Breast epithelium (tissue), 4 donors: Measurements from ENCODE around the gene PSG6. TPM values are rescaled to one million over a fixed set of nuclear protein-coding genes. Genes with fewer than 3 reads are reported as not detected.
"Not testable (repeated sequence)": the region's sequence is repeated elsewhere in the genome, so short reads cannot be mapped to it uniquely, and the experiment has no call there.

Experiments used
- DNase-seq, 2 donors: peaks; one replicate each; pipeline ENCODE4 v3.0.0-alpha.2; 2019; ENCODE audit warnings: low spot score in 2 of 2
- H3K27ac ChIP-seq, 2 donors: fragments of 200-600 bp; sonication (generic) in 1 of 2; one replicate each; pipeline ENCODE4 v1.5.1; 2016 to 2019; ENCODE audit warnings: mild to moderate bottlenecking in 1 of 2
- H3K27me3 ChIP-seq, 2 donors: fragments of 200-600 bp; sonication (generic) in 1 of 2; one replicate each; pipeline versions ENCODE4 v1.5.1 to v1.6.0; 2017 to 2019; ENCODE audit warnings: control low read depth in 1 of 2, mild to moderate bottlenecking in 1 of 2
- H3K36me3 ChIP-seq: fragments of 200-600 bp; one replicate; pipeline ENCODE4 v1.5.1; 2019
- H3K4me1 ChIP-seq, 2 donors: fragments of 200-600 bp; sonication (generic); one replicate each; pipeline ENCODE4 v1.5.1; 2016 to 2019; ENCODE audit warnings: control low read depth in 1 of 2
- H3K4me3 ChIP-seq, 3 donors: fragments of 200-600 bp; sonication (generic); 1 replicate in 2 of 3; 2 replicates in 1 of 3; pipeline ENCODE4 v1.5.1; 2016 to 2019; ENCODE audit warnings: mild to moderate bottlenecking in 3 of 3, moderate library complexity in 2 of 3
- H3K9me3 ChIP-seq, 2 donors: fragments of 200-600 bp; sonication (generic) in 1 of 2; one replicate each; pipeline ENCODE4 v1.5.1; 2016 to 2019; ENCODE audit warnings: control low read depth in 1 of 2
- POLR2A ChIP-seq: fragments of 450-650 bp; IDR thresholded peaks from one replicate; pipeline ENCODE4 v1.6.1; 2016; ENCODE audit warnings: antibody characterized with exemption, mild to moderate bottlenecking, moderate library complexity
- POLR2AphosphoS5 ChIP-seq, 3 donors: sonication (generic); formaldehyde crosslinking; IDR thresholded peaks; one replicate each; pipeline ENCODE4 v1.6.1; 2017; ENCODE audit warnings: antibody characterized with exemption in 3 of 3
- intact Hi-C: fragments of 100-400 bp; cut with DNase I; formaldehyde crosslinking; loops from one replicate; pipeline ENCODE4 v1.15.1; 2023; ENCODE audit warnings: low total_unique reads
- total RNA-seq, 3 donors: library from RNA; depleted of rRNA; stranded (reverse); fragments of >200 nt; gene quantifications; one replicate each; pipeline ENCODE4 v1.1.0, GENCODE V29; 2016
- TF ChIP-seq, protein P1 (sequence below), 3 donors: fragments of 450-650 bp; IDR thresholded peaks; one replicate each; pipeline ENCODE4 v1.5.1; 2016 to 2017; ENCODE audit warnings: antibody characterized with exemption in 3 of 3, mild to moderate bottlenecking in 3 of 3, moderate library complexity in 3 of 3

PSG6 gene
- total RNA-seq, 3 donors from 2014 or later, result not detected

DNA sequence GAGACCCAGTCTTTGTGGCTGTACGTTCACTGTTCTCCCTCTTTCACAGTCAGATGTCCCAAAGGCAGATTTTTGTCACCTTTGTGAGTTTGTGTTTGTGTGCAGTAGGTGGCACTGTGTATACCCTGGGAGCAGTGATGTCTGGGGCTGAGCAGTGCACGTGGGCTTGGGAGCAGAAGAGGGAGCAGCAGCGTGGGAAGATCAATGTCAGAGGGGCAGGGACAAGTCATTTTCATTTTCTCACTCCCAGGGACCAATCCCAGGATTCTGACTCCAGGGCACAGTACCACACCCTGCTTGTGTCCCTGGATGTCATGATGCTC lies 2.0 kb upstream of the PSG6 start:
- intact Hi-C loops, result no loop called here
- Histone ChIP-seq H3K4me1 (no peaks in the 10 kb centered on the region), H3K9me3 (no peaks in the 10 kb centered on the region), H3K27me3 (no peaks in the 10 kb centered on the region), H3K36me3 (no peaks in the 10 kb centered on the region), H3K4me3 (no peak overlapping the region), H3K27ac (no peak overlapping the region)
- TF ChIP-seq POLR2A (no peak), POLR2AphosphoS5 (IDR thresholded peaks at IDR 0.05) (no peak)
- TF ChIP-seq, protein P1, sequence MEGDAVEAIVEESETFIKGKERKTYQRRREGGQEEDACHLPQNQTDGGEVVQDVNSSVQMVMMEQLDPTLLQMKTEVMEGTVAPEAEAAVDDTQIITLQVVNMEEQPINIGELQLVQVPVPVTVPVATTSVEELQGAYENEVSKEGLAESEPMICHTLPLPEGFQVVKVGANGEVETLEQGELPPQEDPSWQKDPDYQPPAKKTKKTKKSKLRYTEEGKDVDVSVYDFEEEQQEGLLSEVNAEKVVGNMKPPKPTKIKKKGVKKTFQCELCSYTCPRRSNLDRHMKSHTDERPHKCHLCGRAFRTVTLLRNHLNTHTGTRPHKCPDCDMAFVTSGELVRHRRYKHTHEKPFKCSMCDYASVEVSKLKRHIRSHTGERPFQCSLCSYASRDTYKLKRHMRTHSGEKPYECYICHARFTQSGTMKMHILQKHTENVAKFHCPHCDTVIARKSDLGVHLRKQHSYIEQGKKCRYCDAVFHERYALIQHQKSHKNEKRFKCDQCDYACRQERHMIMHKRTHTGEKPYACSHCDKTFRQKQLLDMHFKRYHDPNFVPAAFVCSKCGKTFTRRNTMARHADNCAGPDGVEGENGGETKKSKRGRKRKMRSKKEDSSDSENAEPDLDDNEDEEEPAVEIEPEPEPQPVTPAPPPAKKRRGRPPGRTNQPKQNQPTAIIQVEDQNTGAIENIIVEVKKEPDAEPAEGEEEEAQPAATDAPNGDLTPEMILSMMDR (IDR thresholded peaks at IDR 0.05), result no peak
- DNase-seq, result no peak

DNA sequence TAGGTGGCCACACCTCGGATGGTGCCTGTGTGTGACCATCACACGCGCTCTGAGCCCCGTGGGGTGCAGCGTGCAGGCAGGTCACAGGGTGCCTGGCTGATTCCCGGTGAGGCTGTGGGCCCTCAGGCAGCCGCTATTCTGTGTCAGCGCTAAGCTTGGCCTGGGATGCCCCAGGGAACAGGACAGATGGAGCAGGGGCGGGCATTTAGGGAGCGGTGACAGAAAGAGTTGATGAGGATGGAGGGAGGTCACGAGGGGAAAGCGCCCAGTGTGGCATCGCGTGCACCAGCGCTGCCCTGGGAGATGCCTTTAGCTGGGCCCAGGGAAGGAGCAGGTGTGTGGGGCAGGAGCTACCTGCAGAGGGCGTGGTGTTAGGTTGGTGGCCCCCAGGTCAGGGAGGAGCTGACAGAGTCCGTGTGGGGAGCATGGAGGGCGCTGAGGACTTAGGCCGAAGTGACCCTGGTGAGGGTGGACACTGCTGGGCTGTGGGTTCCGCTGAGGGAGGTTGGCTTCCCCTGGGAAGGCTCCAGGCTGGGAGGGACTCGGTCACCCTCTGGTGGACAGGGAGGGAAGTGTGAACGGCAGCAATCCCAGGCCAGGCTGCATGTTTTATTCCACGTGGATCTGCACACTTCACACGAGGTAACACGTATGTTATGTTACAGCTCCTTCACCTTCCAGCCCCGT lies 1.5 kb upstream of the PSG6 start:
- H3K9me3 ChIP-seq, H3K36me3 ChIP-seq, H3K27ac ChIP-seq, DNase-seq, H3K4me1 ChIP-seq, H3K4me3 ChIP-seq, H3K27me3 ChIP-seq, intact Hi-C loops: not testable (repeated sequence)

DNA sequence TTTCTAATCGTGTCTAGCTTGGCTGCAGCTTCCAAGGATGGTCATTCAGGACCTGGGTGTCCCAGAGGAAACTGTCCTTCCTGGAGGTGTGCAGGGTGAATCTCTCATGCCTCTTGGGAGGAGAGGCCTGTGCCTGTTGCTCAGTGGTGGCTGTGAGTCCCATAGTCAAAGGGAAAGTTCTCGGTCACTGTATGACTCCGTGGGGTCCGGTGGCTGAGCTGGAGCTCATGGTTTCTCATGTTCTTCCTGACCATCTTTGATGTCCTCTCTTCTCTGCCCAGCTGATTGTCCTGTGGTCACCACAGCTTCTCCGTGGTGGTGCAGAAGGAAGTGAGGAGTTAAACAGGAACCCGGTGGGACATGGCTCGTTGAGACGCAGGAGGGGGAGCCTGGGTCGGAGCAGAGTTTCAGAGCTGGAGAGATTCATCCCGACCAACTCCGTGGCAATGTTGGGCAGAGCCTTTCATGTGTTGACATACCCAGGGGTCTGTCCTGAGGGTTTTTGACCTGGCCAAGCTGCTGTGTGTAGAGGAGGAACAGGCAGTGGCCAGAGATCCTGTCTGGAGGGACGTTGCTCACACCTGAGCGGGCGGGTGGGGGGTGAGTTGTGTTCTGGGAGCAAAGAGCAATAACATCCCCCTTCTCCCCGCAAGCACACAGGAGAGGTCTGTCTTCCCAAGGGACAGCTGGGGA lies 829 bp upstream of the PSG6 start:
- H3K9me3 ChIP-seq, H3K27me3 ChIP-seq, intact Hi-C loops, H3K4me1 ChIP-seq, DNase-seq, H3K36me3 ChIP-seq, H3K4me3 ChIP-seq, H3K27ac ChIP-seq: not testable (repeated sequence)

DNA sequence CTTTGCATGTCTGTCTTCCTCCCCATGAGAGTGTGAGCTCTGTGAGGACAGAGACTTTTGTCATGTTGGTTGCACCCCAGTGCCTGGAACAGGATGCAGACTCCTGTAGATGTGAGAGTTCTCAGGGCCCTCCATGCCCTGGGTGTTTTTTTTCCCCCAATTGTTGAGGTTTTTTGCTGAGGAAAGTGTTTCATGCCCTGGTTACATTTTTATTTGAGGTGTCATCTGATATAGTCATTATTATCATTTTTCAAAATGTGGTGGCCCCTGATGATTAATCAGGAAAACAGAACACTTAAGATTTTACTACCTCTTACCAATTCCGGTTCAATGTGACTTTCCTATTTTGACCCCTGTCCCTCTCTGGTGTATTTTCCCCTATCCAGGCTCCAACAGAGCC lies 763 bp downstream of the PSG6 start:
- H3K27me3 ChIP-seq, H3K4me3 ChIP-seq, H3K36me3 ChIP-seq, DNase-seq, intact Hi-C loops, H3K9me3 ChIP-seq, H3K27ac ChIP-seq, H3K4me1 ChIP-seq: not testable (repeated sequence)

DNA sequence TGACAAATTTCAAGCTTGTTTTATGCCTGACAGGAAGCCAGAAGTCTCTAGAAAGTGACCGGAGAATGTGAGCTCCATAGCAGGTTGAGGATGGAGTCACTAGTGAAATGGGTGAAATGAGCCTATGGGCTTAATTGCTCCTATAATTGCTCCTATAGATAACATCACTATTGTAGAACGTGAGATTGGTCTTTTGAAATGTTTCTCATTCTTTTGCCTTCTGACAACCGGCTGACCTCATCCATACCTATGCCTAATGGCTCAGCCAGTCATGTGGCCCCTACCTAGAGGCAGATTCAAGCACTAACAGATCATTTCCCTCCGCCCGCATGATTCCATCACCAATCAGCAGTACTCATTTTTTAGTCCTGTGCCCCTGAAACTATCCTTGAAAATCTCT lies 4.2 kb downstream of the PSG6 start:
- DNase-seq, H3K27me3 ChIP-seq, intact Hi-C loops, H3K4me3 ChIP-seq, H3K9me3 ChIP-seq, H3K27ac ChIP-seq, H3K4me1 ChIP-seq, H3K36me3 ChIP-seq: not testable (repeated sequence)

DNA sequence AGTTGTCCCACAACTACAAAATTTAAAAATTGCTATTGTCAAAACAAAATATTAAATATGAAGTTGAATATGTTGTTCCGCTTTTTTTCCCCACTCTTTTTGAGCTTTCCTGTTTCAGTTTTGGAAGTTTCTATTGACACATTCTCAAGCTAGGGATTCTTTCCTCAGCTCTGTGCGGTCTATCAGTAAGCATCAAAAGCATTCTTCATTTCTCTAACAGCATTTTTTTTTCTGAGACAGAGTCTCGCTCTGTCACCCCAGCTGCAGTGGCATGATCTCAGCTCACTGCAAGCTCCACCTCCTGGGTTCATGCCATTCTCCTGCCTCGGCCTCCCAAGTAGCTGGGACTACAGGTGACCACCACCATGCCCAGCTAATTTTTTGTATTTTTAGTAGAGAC lies 4.8 kb downstream of the PSG6 start:
- H3K27ac ChIP-seq, DNase-seq, H3K36me3 ChIP-seq, H3K27me3 ChIP-seq, H3K9me3 ChIP-seq, intact Hi-C loops, H3K4me3 ChIP-seq, H3K4me1 ChIP-seq: not testable (repeated sequence)

DNA sequence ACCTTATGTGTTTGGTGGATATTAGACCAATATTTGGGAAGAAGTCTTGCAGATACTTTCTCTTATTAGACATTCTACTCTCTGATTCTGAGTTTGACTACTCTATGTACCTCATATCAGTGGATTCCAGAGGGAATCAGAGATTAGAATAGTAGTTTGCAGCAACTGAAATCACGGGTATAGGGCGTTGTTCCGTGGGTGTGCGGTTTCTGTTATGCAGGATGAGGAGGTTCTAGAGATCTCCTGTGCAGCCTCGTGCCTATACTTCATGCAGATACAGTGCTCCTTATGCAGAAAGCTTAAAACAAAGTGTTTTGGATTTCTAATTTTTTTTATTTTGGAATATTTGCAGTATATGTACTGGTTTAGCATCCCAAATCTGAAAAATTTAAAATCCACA lies 6.0 kb downstream of the PSG6 start:
- H3K27me3 ChIP-seq, H3K9me3 ChIP-seq, intact Hi-C loops, DNase-seq, H3K36me3 ChIP-seq, H3K4me1 ChIP-seq, H3K27ac ChIP-seq, H3K4me3 ChIP-seq: not testable (repeated sequence)

DNA sequence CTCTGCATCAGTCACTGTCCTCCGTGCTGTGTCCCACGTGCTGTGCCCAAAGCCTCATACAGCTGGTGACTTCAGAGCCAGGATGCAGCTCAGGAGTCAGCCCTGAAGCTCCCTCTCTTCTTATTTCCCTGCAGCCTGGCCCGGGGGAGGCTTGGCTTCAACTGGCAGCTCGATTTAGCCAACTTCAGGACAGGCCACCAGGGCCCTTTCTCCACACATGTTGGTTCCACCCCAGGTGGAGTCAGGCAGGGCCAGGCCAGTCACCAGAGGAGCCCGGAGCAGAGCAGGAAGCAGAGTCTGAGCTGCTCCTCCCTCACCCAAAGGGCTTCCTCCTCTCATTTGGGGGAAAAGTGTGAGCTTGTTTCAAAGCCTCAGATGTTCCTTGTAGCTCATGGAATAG lies 11.5 kb downstream of the PSG6 start:
- H3K27me3 ChIP-seq, H3K27ac ChIP-seq, H3K9me3 ChIP-seq, DNase-seq, H3K4me1 ChIP-seq, H3K4me3 ChIP-seq, intact Hi-C loops, H3K36me3 ChIP-seq: not testable (repeated sequence)

DNA sequence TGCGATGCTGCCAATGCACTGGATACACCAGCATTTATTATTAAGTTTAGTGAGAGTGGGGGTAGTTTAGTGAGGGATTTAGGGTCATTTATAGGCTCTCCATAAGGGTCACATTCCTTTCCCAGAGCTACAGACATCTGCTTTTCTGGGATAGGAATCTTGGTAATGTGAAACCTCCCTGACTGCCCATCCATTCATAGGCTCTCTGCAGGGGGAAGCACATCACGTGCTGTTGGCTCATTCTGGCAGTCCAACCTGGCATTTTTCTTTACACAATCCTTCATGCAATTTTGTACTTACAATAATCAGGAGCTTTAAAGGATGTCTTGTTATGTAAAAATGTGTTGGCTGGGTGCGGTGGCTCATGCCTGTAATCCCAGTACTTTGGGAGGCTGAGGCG lies 17.1 kb downstream of the PSG6 start:
- intact Hi-C loops, H3K36me3 ChIP-seq, H3K27ac ChIP-seq, H3K4me1 ChIP-seq, H3K9me3 ChIP-seq, H3K4me3 ChIP-seq, H3K27me3 ChIP-seq, DNase-seq: not testable (repeated sequence)

DNA sequence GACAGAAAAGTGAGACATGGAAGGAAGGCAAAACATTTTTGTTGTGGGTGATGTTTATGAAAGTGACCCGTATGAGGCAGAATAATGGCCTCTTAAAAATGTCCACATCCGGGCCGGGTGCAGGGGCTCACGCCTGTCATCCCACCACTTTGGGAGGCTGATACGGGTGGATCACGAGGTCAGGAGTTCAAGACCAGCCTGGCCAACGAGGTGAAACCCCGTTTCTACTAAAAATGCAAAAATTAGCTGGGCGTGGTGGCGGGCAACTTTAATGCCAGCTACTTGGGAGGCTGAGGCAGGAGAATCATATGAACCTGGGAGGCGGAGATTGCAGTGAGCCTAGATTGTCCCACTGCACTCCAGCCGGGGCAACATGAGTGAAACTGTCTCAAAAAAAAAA lies 18.0 kb downstream of the PSG6 start:
- H3K27me3 ChIP-seq, DNase-seq, H3K36me3 ChIP-seq, H3K27ac ChIP-seq, H3K4me1 ChIP-seq, H3K4me3 ChIP-seq, H3K9me3 ChIP-seq, intact Hi-C loops: not testable (repeated sequence)

DNA sequence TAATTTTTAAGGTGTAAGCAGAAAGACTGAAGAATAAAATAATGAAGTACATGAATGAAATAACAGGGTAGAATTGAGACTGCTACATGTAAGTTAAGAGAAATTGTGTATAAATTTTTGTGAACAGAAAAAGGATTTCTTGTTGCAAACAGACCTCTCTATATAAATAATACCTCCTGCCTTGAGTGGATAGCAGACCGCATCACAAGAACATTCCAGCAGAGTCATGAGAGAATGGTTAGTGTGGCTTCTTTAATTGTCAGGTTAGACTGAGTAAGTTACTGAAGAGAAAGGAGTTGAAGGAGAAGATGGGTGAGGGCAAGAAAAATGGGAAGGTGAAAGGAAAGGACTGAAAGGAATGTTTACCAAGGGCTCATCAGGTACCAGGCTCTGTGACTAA lies 18.6 kb downstream of the PSG6 start:
- H3K27ac ChIP-seq, H3K27me3 ChIP-seq, H3K4me3 ChIP-seq, intact Hi-C loops, DNase-seq, H3K4me1 ChIP-seq, H3K36me3 ChIP-seq, H3K9me3 ChIP-seq: not testable (repeated sequence)

DNA sequence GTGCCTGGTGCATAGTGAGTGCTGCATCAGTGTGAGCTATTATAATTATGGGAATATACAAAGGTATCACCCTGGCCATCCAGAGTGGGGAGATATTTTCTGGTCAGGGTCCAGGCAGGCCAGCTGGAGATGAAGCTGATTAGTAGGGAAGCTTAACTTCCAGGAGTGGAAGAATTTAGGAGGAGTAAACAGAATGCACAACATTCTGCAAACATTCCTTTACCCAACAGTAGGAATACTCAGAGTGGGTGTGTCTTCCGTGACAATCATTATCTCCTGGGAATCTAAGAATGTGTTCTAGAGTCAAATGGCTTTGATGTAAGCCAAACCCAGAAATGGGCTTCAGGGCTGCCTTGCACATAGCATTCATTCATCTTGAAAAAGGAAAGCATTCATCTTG lies 19.0 kb downstream of the PSG6 start:
- DNase-seq, H3K27ac ChIP-seq, H3K4me3 ChIP-seq, H3K4me1 ChIP-seq, intact Hi-C loops, H3K27me3 ChIP-seq, H3K36me3 ChIP-seq, H3K9me3 ChIP-seq: not testable (repeated sequence)

DNA sequence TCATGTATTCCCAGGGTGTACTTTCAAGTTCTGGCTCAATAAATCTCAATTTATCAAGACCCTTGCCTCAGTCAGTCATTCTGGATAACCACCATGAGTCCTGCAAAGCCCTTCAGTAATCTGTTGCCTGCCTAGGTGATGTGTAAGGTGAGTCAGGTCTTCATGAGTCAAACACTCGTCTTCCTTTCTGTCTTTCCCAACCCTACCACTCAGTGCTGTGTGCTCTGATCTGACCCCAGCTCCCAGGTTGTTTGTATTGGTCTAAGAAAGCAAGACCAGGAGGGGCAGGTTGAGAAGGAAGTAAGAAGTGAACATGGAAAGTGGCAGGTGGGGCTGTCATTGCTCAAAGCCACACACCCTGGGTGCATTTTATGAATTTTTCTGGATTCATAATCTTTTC lies 20.0 kb downstream of the PSG6 start:
- H3K27ac ChIP-seq, H3K4me3 ChIP-seq, H3K9me3 ChIP-seq, H3K4me1 ChIP-seq, H3K36me3 ChIP-seq, H3K27me3 ChIP-seq, DNase-seq, intact Hi-C loops: not testable (repeated sequence)
